B cell (primary cell): ENCODE results near the gene NDUFS7. TPM values are rescaled to one million over a fixed set of nuclear protein-coding genes. Genes with fewer than 3 reads are reported as not detected.

Experiments
- ATAC-seq: fragments of 200-7000 bp; cut with Tn5 transposase; one replicate; pipeline ENCODE4 v1.10.0; 2021; ENCODE audit warnings: low read depth, mild to moderate bottlenecking, moderate number of reproducible peaks, moderate library complexity
- CTCF ChIA-PET: fragments of 350-600 bp; sonication (Branson Sonifier 250); formaldehyde crosslinking; loops from one replicate; lab custom pipeline; 2021; ENCODE audit warnings: antibody characterized with exemption, inconsistent platforms; lab: Charles Lee
- POLR2A ChIA-PET: fragments of 350-600 bp; sonication (Branson Sonifier 250); formaldehyde crosslinking; loops from one replicate; lab custom pipeline; 2021; ENCODE audit warnings: antibody characterized with exemption; lab: Charles Lee
- DNase-seq: peaks from one replicate; pipeline ENCODE4 v3.0.0; 2013
- H2AFZ ChIP-seq: 2 replicates; pipeline ENCODE4 v1.6.1; 2012; ENCODE audit warnings: mild to moderate bottlenecking, low read depth, low read length; ENCODE audit not compliant: insufficient read depth, poor library complexity, severe bottlenecking
- H3K27ac ChIP-seq, 2 donors: 1 replicate in 1 of 2; 2 replicates in 1 of 2; pipeline ENCODE4 v1.5.1; 2012 to 2013; ENCODE audit warnings: low read length in 2 of 2, mild to moderate bottlenecking in 2 of 2, moderate library complexity in 1 of 2
- H3K27me3 ChIP-seq, 4 experiments: fragments of 200-600 bp in 1 of 4; sonication (generic) in 1 of 4; replicated peaks in 1 of 4; 1 replicate in 2 of 4; 2 replicates in 2 of 4; pipeline versions ENCODE4 v1.6.1 to v1.7.0; 2013 to 2016; ENCODE audit warnings: low read length in 3 of 4, mild to moderate bottlenecking in 2 of 4, mixed read lengths in 1 of 4, moderate library complexity in 1 of 4; ENCODE audit not compliant: insufficient read depth in 4 of 4, control insufficient read depth in 3 of 4; ENCODE audit errors: control extremely low read depth in 1 of 4
- H3K36me3 ChIP-seq, 2 experiments: replicated peaks in 1 of 2; 1 replicate in 1 of 2; 2 replicates in 1 of 2; pipeline versions ENCODE4 v1.6.1 to v1.7.1; 2013; ENCODE audit warnings: low read length in 1 of 2; ENCODE audit not compliant: insufficient read depth in 2 of 2, control insufficient read depth in 1 of 2; ENCODE audit errors: control extremely low read depth in 1 of 2, extremely low read depth in 1 of 2
- H3K4me1 ChIP-seq, 2 donors: fragments of 200-600 bp in 1 of 2; sonication (generic) in 1 of 2; 1 replicate in 1 of 2; 2 replicates in 1 of 2; pipeline versions ENCODE4 v1.5.1 to v1.6.1; 2013 to 2017; ENCODE audit warnings: low read length in 2 of 2; ENCODE audit not compliant: control insufficient read depth in 2 of 2, insufficient read depth in 2 of 2
- H3K4me2 ChIP-seq: replicated peaks from 2 replicates; pipeline ENCODE3; 2012; ENCODE audit warnings: mild to moderate bottlenecking, low read depth, low read length; ENCODE audit not compliant: poor library complexity, severe bottlenecking
- H3K4me3 ChIP-seq, 5 experiments: fragments of 200-600 bp in 1 of 5; sonication (generic) in 1 of 5; 1 replicate in 3 of 5; 2 replicates in 2 of 5; pipeline versions ENCODE4 v1.5.1 to v1.7.0; 2011 to 2016; ENCODE audit warnings: low read length in 4 of 5, mild to moderate bottlenecking in 4 of 5, low read depth in 2 of 5, control low read depth in 1 of 5, moderate library complexity in 1 of 5; ENCODE audit not compliant: insufficient read depth in 1 of 5; ENCODE audit errors: control extremely low read depth in 1 of 5, extremely low read depth in 1 of 5
- H3K79me2 ChIP-seq: fragments of 200-600 bp; sonication (generic); one replicate; pipeline ENCODE4 v1.6.0; 2016; ENCODE audit warnings: low read length; ENCODE audit not compliant: control insufficient read depth, insufficient read depth
- H3K9ac ChIP-seq: fragments of 200-600 bp; sonication (generic); 2 replicates; pipeline ENCODE4 v1.6.1; 2017; ENCODE audit warnings: mild to moderate bottlenecking, low read length, moderate library complexity
- H3K9me3 ChIP-seq, 3 donors: one replicate each; pipeline versions ENCODE4 v1.6.1 to v1.7.1; 2013; ENCODE audit warnings: low read length in 2 of 3; ENCODE audit not compliant: control insufficient read depth in 2 of 3, insufficient read depth in 1 of 3; ENCODE audit errors: control extremely low read depth in 1 of 3
- H4K20me1 ChIP-seq: 2 replicates; pipeline ENCODE4 v1.6.0; 2012; ENCODE audit warnings: mild to moderate bottlenecking, low read length; ENCODE audit not compliant: insufficient read depth, control insufficient read depth, poor library complexity, severe bottlenecking
- H3K27ac Mint-ChIP-seq: one replicate; pipeline ENCODE4 v1.8.0; 2021; ENCODE audit warnings: mixed read lengths
- H3K27me3 Mint-ChIP-seq: one replicate; pipeline ENCODE4 v1.8.0; 2021; ENCODE audit warnings: mixed read lengths
- H3K4me1 Mint-ChIP-seq: one replicate; pipeline ENCODE4 v1.8.0; 2021; ENCODE audit warnings: mixed read lengths
- H3K4me3 Mint-ChIP-seq: one replicate; pipeline ENCODE4 v1.8.0; 2021; ENCODE audit warnings: mixed read lengths
- H3K9me3 Mint-ChIP-seq: one replicate; pipeline ENCODE4 v1.8.0; 2022; ENCODE audit warnings: mixed read lengths; ENCODE audit not compliant: insufficient read depth
- EZH2 ChIP-seq: IDR thresholded peaks from 2 replicates; pipeline ENCODE4 v1.6.1; 2012; ENCODE audit warnings: borderline replicate concordance, low read depth, mild to moderate bottlenecking, moderate library complexity, low read length; ENCODE audit not compliant: insufficient read depth, poor library complexity, severe bottlenecking
- WGBS: methylation state at CpG from one replicate; pipeline ENCODE4 v1.1.5; 2013; ENCODE audit warnings: missing lambda C conversion rate; ENCODE audit not compliant: insufficient coverage; 5-methylcytosine and 5-hydroxymethylcytosine counted together
- intact Hi-C: fragments of 100-400 bp; cut with micrococcal nuclease; formaldehyde crosslinking; loops from one replicate; pipeline ENCODE4 v1.10.0; 2022
- polyA plus RNA-seq: library from polyadenylated mRNA; depleted of rRNA; stranded (reverse); fragments of >200 nt; gene quantifications from 2 replicates; pipeline ENCODE4 v1.2.3, GENCODE V29; 2012
- total RNA-seq, 2 donors: library from RNA; stranded (reverse); fragments of 120-200 nt in 1 of 2; gene quantifications; 1 replicate in 1 of 2; 2 replicates in 1 of 2; pipeline versions ENCODE4 v1.2.3 to v1.2.4, GENCODE V29; 2013 to 2022
- TF ChIP-seq, protein P1 (sequence below): fragments of 200-600 bp; IDR thresholded peaks from one replicate; pipeline ENCODE4 v1.8.0; 2022; ENCODE audit warnings: antibody characterized with exemption, mild to moderate bottlenecking

Gene NDUFS7
- total and polyA plus RNA-seq, 2 donors (not counting 1 experiment from before 2014, with no cell fraction given), result 58.8 to 141 TPM

DNA sequence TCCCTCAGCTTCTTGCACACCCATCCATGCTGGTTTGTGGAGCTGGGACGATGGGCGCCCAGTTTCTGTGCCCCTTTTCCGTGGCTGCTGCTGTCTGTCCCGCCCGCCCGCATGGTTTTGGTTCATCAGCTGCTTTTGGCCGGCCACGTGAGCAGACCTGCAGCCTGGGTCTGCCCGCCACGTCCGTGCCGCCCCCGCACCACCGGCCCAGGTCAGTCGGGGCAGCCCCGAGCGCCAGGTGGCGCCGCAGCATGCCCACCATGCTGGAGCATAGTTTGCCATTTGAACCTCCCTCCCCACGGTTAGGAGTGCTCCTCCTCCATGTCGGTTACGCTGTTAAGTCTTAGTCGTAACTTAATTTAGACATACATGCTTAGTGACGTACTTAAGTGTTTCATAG, 39.2 kb downstream of the NDUFS7 start:
- H2AFZ ChIP-seq, result no peak overlapping the region
- Mint-ChIP-seq H3K27me3 (no peaks in the 10 kb centered on the region), H3K4me3 (no peak overlapping the region), H3K27ac (no peak overlapping the region), H3K9me3 (no peaks in the 10 kb centered on the region), H3K4me1 (no peaks in the 10 kb centered on the region)
- no peaks in the 10 kb centered on the region for H3K9me3 ChIP-seq
- TF ChIP-seq, protein P1, sequence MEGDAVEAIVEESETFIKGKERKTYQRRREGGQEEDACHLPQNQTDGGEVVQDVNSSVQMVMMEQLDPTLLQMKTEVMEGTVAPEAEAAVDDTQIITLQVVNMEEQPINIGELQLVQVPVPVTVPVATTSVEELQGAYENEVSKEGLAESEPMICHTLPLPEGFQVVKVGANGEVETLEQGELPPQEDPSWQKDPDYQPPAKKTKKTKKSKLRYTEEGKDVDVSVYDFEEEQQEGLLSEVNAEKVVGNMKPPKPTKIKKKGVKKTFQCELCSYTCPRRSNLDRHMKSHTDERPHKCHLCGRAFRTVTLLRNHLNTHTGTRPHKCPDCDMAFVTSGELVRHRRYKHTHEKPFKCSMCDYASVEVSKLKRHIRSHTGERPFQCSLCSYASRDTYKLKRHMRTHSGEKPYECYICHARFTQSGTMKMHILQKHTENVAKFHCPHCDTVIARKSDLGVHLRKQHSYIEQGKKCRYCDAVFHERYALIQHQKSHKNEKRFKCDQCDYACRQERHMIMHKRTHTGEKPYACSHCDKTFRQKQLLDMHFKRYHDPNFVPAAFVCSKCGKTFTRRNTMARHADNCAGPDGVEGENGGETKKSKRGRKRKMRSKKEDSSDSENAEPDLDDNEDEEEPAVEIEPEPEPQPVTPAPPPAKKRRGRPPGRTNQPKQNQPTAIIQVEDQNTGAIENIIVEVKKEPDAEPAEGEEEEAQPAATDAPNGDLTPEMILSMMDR, result no peak
- no peak for TF ChIP-seq EZH2
- no peak overlapping the region for H3K27ac ChIP-seq
- H3K9ac ChIP-seq, result no peak overlapping the region
- CTCF ChIA-PET, result no interaction called here
- peaks cover 66% of the 10 kb centered on the region for H3K79me2 ChIP-seq
- no peak for ATAC-seq
- no peak overlapping the region for H3K4me2 ChIP-seq
- intact Hi-C loops, result no loop called here
- H3K27me3 ChIP-seq, result no peaks in the 10 kb centered on the region
- POLR2A ChIA-PET, result no interaction called here
- no peaks in the 10 kb centered on the region for H3K4me1 ChIP-seq
- peaks cover 0 to 73% of the 10 kb centered on the region in 2 experiments for H3K36me3 ChIP-seq
- WGBS, result 96% methylated on average over 19 of the region's 24 CpGs
- DNase-seq, result no peak
- H4K20me1 ChIP-seq, result peaks cover 94% of the 10 kb centered on the region
- H3K4me3 ChIP-seq, result no peak overlapping the region

DNA sequence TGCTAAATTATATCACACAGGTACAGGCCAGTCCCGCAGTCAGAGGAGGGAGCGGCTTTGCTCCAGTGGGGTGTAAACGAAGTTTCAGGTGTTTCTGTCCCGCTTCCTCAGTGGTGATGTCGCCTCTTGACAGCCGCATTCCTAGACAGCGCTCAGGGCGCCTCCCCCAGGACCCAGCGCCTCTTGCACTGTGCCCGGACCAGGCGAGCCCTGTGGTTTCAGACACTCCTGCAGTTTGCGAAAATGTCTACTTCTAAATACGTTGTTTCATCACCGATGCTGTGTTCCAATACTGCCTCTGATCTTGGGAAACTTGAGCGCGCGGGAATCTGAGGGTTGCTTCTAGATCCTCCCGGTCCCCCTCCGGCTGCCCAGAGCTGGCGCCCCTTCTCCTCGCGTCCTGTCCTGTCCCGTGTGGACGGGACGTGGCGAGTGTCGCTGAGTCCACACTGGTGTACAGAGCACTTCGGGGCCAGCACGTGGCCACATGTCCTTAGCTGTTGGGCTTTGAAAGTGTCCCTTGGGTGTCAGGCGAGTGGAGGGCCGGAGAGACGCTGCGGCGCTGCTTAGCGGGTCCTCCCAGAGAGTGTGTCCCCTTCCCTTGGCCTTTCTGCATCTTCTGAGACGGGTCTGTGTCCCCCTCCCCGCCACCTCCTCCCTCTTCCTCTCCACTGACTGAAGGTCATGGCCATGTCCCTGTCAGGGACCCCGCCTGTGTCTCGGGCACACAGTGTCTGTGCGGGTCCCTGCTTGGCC, 39.9 kb downstream of the NDUFS7 start:
- no peak overlapping the region for H3K9ac ChIP-seq
- ChIA-PET CTCF (no interaction called here), POLR2A (no interaction called here)
- intact Hi-C loops, result no loop called here
- peaks cover 59% of the 10 kb centered on the region for H3K79me2 ChIP-seq
- DNase-seq (no peak), ATAC-seq (no peak)
- no peaks in the 10 kb centered on the region for H3K9me3 ChIP-seq
- 96% methylated on average over 39 of the region's 40 CpGs for WGBS
- H3K4me2 ChIP-seq, result no peak overlapping the region
- H3K4me1 ChIP-seq, result no peaks in the 10 kb centered on the region
- no peak overlapping the region for H2AFZ ChIP-seq
- Mint-ChIP-seq H3K9me3 (no peaks in the 10 kb centered on the region), H3K27ac (no peak overlapping the region), H3K27me3 (no peaks in the 10 kb centered on the region), H3K4me3 (no peak overlapping the region), H3K4me1 (no peaks in the 10 kb centered on the region)
- peaks cover 0 to 73% of the 10 kb centered on the region in 2 experiments for H3K36me3 ChIP-seq
- H3K4me3 ChIP-seq, result no peak overlapping the region
- H3K27ac ChIP-seq, result no peak overlapping the region
- TF ChIP-seq EZH2, result no peak
- TF ChIP-seq, protein P1, result no peak
- H3K27me3 ChIP-seq, result no peaks in the 10 kb centered on the region
- peaks cover 93% of the 10 kb centered on the region for H4K20me1 ChIP-seq
